GM12878 (cell line): ENCODE results near the gene AMT. TPM values are rescaled to one million over a fixed set of nuclear protein-coding genes. Genes with fewer than 3 reads are reported as not detected.

ENCODE experiments used
- FOS ChIP-seq: IDR thresholded peaks from 3 replicates; pipeline ENCODE4 v1.6.1; 2011; ENCODE audit warnings: borderline replicate concordance; ENCODE audit not compliant: insufficient read length; ENCODE audit errors: extremely low read depth
- FOXK2 ChIP-seq: fragments of 450-650 bp; IDR thresholded peaks from 2 replicates; pipeline ENCODE4 v1.6.1; 2017; ENCODE audit warnings: mild to moderate bottlenecking, moderate library complexity
- FOXM1 ChIP-seq: IDR thresholded peaks from 2 replicates; pipeline ENCODE4 v1.6.1; 2012; ENCODE audit warnings: low read depth, mild to moderate bottlenecking, inconsistent platforms, low read length, moderate library complexity
- MEF2B ChIP-seq: fragments of 450-650 bp; IDR thresholded peaks from 2 replicates; pipeline ENCODE4 v1.6.1; 2018; ENCODE audit warnings: mild to moderate bottlenecking, moderate library complexity; ENCODE audit not compliant: partially characterized antibody, poor library complexity, severe bottlenecking
- NFYA ChIP-seq: IDR thresholded peaks from 2 replicates; pipeline ENCODE4 v1.6.1; 2011; ENCODE audit warnings: low read depth, mild to moderate bottlenecking, low read length, improper control_type of control experiment, borderline replicate concordance
- PAX5 ChIP-seq: IDR thresholded peaks from 2 replicates; pipeline ENCODE4 v1.6.1; 2011; ENCODE audit warnings: low read depth, low read length, borderline replicate concordance
- SREBF1 ChIP-seq: IDR thresholded peaks from 2 replicates; pipeline ENCODE4 v1.6.1; 2012; ENCODE audit warnings: mild to moderate bottlenecking, low read length
- TBL1XR1 ChIP-seq: IDR thresholded peaks from 2 replicates; pipeline ENCODE4 v1.6.1; 2012; ENCODE audit warnings: low read depth, low read length, improper control_type of control experiment
- ZNF274 ChIP-seq: IDR thresholded peaks from one replicate; pipeline ENCODE4 v1.8.0; 2011; ENCODE audit not compliant: insufficient read length, insufficient read depth
- ZSCAN29 ChIP-seq: fragments of 450-650 bp; IDR thresholded peaks from 2 replicates; pipeline ENCODE4 v1.6.1; 2017; ENCODE audit warnings: mild to moderate bottlenecking, moderate library complexity
- polyA plus RNA-seq, 11 experiments: library from polyadenylated mRNA; depleted of rRNA in 4 of 11; unstranded in 6 of 11; stranded (reverse) in 5 of 11; fragments of >200 nt; fragmentation: Nextera tagmentation in 4 of 11; fragmentation: Illumina TruSeq in 1 of 11; extraction: Ambion mirVana in 4 of 11; extraction: Trizol in 1 of 11; gene quantifications; 1 replicate in 1 of 11; 2 replicates in 10 of 11; pipeline versions ENCODE4 v1.2.1 to v1.2.3, GENCODE V29; 2011 to 2016; ENCODE audit warnings: inconsistent platforms in 2 of 11, missing spikeins in 2 of 11, low read depth in 1 of 11
- total RNA-seq, 4 experiments: library from RNA; depleted of rRNA in 3 of 4; stranded (reverse); fragments of >200 nt in 3 of 4; fragmentation: Illumina TruSeq in 1 of 4; extraction: Trizol in 1 of 4; gene quantifications; 2 replicates each; pipeline versions ENCODE4 v1.2.1 to v1.2.3, GENCODE V29; 2013 to 2021
- TF ChIP-seq, protein P1 (sequence below): IDR thresholded peaks from 2 replicates; pipeline ENCODE4 v1.6.1; 2012; ENCODE audit warnings: mild to moderate bottlenecking, low read depth, low read length
- TF ChIP-seq, protein P2 (sequence below): fragments of 450-650 bp; IDR thresholded peaks from 2 replicates; pipeline ENCODE4 v1.6.1; 2014; ENCODE audit warnings: mild to moderate bottlenecking
- TF ChIP-seq, protein P3 (sequence below): IDR thresholded peaks from 2 replicates; pipeline ENCODE4 v1.6.1; 2012; ENCODE audit warnings: improper control_type of control experiment, low read depth, low read length; ENCODE audit not compliant: insufficient replicate concordance
- TF ChIP-seq, protein P4 (sequence below): fragments of 450-650 bp; IDR thresholded peaks from 2 replicates; pipeline ENCODE4 v1.6.1; 2017; ENCODE audit warnings: mild to moderate bottlenecking
- TF ChIP-seq, protein P5 (sequence below): IDR thresholded peaks from 2 replicates; pipeline ENCODE4 v1.6.1; 2012; ENCODE audit warnings: low read depth, low read length, improper control_type of control experiment

Gene AMT
- total and polyA plus RNA-seq, 10 of the 15 experiments (the other 5 are each of a cell fraction or from before 2014, with no cell fraction given), result 0.45 to 7.2 (median 2.6) TPM

DNA sequence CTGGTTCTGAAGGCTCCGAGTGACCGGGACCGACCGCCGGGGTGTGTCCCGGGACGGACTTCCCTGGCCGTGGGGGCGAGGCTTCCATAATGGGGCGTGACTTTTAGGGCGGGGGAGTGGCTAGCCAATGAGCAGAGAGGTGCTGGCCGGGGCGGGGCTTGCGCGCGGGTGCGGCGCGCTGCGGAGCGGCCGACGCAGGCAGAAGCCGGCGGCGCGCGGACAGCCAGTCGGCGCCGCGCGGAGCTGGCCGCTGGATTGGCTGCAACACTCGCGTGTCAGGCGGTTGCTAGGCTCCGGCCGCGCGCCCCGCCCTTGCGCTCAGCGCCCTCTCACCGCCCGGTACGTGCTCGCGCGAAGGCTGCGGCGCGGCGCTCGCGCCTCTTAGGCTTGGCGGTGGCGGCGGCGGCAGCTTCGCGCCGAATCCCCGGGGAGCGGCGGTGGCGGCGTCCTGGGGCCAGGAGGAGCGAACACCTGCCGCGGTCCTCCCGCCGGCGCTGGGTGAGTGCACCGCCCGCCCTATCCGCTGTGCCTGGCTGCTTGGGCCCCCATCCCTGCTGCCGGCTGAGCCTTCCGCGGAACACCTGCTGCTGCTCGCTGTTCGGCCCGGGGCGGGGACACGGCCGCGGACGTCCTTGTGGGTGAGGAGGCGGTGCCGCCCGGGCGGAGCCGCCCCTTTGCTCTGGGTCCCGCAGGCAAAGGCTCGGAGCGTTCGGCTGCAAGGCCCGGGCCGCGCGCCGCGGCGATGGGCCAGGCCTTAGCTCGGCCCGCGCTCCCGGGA lies 47.9 kb upstream of the AMT start, which contains the start of gene DAG1 (continued):
- TF ChIP-seq, protein P1, sequence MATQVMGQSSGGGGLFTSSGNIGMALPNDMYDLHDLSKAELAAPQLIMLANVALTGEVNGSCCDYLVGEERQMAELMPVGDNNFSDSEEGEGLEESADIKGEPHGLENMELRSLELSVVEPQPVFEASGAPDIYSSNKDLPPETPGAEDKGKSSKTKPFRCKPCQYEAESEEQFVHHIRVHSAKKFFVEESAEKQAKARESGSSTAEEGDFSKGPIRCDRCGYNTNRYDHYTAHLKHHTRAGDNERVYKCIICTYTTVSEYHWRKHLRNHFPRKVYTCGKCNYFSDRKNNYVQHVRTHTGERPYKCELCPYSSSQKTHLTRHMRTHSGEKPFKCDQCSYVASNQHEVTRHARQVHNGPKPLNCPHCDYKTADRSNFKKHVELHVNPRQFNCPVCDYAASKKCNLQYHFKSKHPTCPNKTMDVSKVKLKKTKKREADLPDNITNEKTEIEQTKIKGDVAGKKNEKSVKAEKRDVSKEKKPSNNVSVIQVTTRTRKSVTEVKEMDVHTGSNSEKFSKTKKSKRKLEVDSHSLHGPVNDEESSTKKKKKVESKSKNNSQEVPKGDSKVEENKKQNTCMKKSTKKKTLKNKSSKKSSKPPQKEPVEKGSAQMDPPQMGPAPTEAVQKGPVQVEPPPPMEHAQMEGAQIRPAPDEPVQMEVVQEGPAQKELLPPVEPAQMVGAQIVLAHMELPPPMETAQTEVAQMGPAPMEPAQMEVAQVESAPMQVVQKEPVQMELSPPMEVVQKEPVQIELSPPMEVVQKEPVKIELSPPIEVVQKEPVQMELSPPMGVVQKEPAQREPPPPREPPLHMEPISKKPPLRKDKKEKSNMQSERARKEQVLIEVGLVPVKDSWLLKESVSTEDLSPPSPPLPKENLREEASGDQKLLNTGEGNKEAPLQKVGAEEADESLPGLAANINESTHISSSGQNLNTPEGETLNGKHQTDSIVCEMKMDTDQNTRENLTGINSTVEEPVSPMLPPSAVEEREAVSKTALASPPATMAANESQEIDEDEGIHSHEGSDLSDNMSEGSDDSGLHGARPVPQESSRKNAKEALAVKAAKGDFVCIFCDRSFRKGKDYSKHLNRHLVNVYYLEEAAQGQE, result no peak
- TF ChIP-seq FOXM1 (no peak), TBL1XR1 (no peak), FOXK2 (no peak), FOS (no peak), ZNF274 (no peak), NFYA (no peak), SREBF1 (no peak), ZSCAN29 (no peak), PAX5 (no peak), MEF2B (peak; percentile 87)
- TF ChIP-seq, protein P2, sequence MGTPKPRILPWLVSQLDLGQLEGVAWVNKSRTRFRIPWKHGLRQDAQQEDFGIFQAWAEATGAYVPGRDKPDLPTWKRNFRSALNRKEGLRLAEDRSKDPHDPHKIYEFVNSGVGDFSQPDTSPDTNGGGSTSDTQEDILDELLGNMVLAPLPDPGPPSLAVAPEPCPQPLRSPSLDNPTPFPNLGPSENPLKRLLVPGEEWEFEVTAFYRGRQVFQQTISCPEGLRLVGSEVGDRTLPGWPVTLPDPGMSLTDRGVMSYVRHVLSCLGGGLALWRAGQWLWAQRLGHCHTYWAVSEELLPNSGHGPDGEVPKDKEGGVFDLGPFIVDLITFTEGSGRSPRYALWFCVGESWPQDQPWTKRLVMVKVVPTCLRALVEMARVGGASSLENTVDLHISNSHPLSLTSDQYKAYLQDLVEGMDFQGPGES, result peak; percentile 68
- TF ChIP-seq, protein P3, sequence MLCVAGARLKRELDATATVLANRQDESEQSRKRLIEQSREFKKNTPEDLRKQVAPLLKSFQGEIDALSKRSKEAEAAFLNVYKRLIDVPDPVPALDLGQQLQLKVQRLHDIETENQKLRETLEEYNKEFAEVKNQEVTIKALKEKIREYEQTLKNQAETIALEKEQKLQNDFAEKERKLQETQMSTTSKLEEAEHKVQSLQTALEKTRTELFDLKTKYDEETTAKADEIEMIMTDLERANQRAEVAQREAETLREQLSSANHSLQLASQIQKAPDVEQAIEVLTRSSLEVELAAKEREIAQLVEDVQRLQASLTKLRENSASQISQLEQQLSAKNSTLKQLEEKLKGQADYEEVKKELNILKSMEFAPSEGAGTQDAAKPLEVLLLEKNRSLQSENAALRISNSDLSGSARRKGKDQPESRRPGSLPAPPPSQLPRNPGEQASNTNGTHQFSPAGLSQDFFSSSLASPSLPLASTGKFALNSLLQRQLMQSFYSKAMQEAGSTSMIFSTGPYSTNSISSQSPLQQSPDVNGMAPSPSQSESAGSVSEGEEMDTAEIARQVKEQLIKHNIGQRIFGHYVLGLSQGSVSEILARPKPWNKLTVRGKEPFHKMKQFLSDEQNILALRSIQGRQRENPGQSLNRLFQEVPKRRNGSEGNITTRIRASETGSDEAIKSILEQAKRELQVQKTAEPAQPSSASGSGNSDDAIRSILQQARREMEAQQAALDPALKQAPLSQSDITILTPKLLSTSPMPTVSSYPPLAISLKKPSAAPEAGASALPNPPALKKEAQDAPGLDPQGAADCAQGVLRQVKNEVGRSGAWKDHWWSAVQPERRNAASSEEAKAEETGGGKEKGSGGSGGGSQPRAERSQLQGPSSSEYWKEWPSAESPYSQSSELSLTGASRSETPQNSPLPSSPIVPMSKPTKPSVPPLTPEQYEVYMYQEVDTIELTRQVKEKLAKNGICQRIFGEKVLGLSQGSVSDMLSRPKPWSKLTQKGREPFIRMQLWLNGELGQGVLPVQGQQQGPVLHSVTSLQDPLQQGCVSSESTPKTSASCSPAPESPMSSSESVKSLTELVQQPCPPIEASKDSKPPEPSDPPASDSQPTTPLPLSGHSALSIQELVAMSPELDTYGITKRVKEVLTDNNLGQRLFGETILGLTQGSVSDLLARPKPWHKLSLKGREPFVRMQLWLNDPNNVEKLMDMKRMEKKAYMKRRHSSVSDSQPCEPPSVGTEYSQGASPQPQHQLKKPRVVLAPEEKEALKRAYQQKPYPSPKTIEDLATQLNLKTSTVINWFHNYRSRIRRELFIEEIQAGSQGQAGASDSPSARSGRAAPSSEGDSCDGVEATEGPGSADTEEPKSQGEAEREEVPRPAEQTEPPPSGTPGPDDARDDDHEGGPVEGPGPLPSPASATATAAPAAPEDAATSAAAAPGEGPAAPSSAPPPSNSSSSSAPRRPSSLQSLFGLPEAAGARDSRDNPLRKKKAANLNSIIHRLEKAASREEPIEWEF, result no peak
- TF ChIP-seq, protein P4, sequence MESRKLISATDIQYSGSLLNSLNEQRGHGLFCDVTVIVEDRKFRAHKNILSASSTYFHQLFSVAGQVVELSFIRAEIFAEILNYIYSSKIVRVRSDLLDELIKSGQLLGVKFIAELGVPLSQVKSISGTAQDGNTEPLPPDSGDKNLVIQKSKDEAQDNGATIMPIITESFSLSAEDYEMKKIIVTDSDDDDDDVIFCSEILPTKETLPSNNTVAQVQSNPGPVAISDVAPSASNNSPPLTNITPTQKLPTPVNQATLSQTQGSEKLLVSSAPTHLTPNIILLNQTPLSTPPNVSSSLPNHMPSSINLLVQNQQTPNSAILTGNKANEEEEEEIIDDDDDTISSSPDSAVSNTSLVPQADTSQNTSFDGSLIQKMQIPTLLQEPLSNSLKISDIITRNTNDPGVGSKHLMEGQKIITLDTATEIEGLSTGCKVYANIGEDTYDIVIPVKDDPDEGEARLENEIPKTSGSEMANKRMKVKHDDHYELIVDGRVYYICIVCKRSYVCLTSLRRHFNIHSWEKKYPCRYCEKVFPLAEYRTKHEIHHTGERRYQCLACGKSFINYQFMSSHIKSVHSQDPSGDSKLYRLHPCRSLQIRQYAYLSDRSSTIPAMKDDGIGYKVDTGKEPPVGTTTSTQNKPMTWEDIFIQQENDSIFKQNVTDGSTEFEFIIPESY, result no peak; the same call in 1 of the 2 replicates
- TF ChIP-seq, protein P5, sequence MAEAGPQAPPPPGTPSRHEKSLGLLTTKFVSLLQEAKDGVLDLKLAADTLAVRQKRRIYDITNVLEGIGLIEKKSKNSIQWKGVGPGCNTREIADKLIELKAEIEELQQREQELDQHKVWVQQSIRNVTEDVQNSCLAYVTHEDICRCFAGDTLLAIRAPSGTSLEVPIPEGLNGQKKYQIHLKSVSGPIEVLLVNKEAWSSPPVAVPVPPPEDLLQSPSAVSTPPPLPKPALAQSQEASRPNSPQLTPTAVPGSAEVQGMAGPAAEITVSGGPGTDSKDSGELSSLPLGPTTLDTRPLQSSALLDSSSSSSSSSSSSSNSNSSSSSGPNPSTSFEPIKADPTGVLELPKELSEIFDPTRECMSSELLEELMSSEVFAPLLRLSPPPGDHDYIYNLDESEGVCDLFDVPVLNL, result no peak; the same call in 1 of the 2 replicates
